NCI-H460 (cell line): ENCODE data around the gene TJAP1. TPM values are rescaled to one million over a fixed set of nuclear protein-coding genes. Genes with fewer than 3 reads are reported as not detected.
"Not testable (repeated sequence)": the region's sequence is repeated elsewhere in the genome, so short reads cannot be mapped to it uniquely, and the experiment has no call there.

Experiments used
- DNase-seq: peaks from one replicate; pipeline ENCODE4 v3.0.0-alpha.2; 2016; ENCODE audit warnings: low read depth; ENCODE audit errors: extremely low read depth
- total RNA-seq: library from RNA; depleted of rRNA; stranded (reverse); fragments of >200 nt; shearing (Covaris generic); gene quantifications from 2 replicates; pipeline ENCODE4 v1.2.3, GENCODE V29; 2014

Gene TJAP1
- total RNA-seq, 1 experiment from 2014 or later, result 21.3 TPM

- no peak for DNase-seq
Measured at GRCh38 chr6:43451939-43452338, 25.4 kb upstream of the TJAP1 start.

GRCh38 chr6:43452896-43453295, 24.5 kb upstream of the TJAP1 start:
- DNase-seq, result no peak

- DNase-seq, result no peak
Measured at GRCh38 chr6:43453831-43454230, 23.5 kb upstream of the TJAP1 start.

- DNase-seq, result no peak
Measured at GRCh38 chr6:43454290-43454695, 23.1 kb upstream of the TJAP1 start.

GRCh38 chr6:43454696-43455530, 22.5 kb upstream of the TJAP1 start:
- DNase-seq, result peak; percentile 56

DNA sequence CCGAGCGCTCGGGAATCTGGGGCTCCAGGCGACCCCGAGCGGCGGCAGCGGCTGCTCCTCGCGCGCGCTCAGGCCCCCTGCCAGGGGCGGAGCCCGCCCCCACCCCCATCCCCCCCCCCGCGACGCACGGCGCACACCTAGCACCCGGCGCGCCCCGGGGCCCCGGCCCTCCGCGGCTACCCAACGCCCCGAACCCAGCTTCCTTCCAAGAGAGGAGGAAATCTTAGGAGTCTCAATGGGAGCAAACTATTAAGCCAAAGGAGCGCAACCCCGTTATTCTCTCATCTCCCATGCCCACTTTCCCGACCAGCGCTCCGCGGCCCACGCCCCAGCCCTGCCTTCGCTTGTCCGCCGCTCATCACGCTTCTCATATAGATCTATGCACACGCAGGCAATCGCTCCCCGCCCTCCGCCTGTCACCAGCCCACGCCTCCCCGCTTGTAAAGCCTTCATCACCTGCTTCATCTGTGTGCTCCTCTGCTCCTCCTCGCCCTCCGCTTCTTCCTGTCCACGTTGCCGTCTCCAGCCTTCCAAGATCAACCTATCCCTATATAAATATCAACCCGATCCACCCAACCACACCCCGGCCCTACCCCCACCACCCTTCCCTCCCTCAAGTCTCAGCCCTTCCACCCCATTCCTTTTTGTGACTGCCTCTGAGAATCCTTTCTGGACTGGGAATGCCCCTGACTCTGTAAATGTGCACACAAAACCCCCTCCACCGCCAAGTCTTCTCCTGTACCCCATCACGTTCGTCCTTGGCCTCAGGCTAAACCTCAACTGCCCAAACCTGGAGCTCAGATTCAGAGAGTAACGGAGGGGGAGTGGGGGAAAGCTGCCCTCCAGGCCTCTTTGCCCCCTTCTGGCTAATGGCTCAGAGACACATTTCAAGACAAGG, 21.6 kb upstream of the TJAP1 start, which contains the start of gene DLK2:
DLK2 (minus strand) TSS at position 18 of the 898 bp plus-strand sequence. CDS start 723 bp downstream, outside the sequence.
- no peak for DNase-seq

- DNase-seq, result no peak
Measured at GRCh38 chr6:43457643-43458042, 19.7 kb upstream of the TJAP1 start.

GRCh38 chr6:43458154-43458553, 19.2 kb upstream of the TJAP1 start:
- DNase-seq, result not testable (repeated sequence)

- DNase-seq, result no peak
Measured at GRCh38 chr6:43459535-43459934, 17.8 kb upstream of the TJAP1 start.

DNA sequence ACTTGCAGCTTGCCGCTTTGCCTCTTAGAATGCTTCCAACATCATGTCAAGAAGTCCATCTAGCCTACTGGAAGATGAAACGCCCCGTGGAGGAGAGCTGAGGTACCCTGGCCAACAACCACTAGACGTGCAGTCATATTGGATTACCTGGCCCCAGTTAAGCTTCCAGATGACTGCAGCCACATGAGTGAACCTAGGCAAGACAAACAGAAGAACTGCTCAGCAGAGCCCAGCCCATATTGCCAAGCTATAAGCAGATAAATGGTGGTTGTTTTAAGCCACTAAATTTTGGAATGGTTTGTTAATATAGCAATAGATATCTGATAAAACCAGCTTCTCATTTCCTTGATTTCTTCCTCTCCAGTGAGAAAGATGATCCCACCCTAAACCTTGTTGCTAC, 17.3 kb upstream of the TJAP1 start:
- no peak for DNase-seq

DNA sequence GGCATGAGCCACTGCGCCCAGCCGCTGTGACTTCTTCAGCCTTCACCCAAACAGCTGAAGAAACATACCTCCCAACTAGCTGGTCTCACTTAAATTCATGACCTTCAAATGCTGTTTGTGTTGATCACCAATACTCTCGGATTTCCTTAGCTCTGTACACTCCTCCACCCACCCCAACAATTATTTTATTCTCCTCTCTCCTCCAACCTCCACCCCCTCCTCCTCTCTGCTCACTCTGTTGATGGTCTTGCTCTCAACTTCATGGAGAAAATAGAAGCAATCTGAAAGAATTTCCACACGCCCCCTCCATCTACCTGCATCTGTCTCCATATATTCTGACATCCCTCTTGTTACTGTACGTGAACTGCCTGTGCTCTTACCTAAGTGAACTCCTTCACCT, 15.4 kb upstream of the TJAP1 start:
- DNase-seq, result no peak

- DNase-seq, result no peak
Measured at GRCh38 chr6:43464337-43464736, 13.0 kb upstream of the TJAP1 start.

- DNase-seq, result no peak
Measured at GRCh38 chr6:43465948-43466347, 11.4 kb upstream of the TJAP1 start.

DNA sequence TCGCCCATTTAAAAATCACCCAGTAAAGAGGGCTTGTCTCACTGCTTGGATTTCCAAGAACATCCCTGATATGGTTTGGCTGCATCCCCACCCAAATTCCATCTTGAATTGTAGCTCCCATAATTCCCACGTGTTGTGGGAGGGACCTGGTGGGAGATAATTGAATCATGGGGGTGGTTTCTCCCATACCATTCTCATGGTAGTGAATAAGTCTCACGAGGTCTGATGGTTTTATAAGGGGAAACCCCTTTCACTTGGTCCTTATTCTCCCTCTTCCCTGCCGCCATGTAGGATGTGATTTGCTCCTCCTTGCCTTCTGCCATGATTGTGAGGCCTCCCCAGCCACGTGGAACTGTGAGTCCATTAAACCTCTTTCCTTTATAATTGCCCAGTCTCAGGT, 10.1 kb upstream of the TJAP1 start:
- not testable (repeated sequence) for DNase-seq

DNA sequence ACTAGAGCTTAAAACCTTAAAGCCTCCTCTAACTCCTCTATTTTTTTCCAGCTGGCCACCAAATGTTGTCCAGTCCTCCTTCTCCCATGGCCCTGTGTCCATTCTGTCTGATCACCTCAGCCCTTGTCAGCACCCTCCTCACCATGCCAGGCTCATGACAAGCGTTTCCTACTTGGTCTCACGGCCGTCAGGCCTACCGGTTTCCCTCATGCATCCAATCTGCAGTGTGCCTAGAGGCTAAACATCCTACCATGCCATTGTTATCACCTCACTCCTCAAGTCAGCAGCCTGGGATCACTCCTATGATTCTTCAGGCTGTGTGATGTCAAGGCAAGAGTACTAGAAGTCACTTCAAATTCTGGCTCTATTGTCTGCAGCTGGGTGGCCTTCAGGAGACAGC, 9.6 kb upstream of the TJAP1 start:
- no peak for DNase-seq

- DNase-seq, result no peak
Measured at GRCh38 chr6:43468240-43468639, 9.1 kb upstream of the TJAP1 start.

DNA sequence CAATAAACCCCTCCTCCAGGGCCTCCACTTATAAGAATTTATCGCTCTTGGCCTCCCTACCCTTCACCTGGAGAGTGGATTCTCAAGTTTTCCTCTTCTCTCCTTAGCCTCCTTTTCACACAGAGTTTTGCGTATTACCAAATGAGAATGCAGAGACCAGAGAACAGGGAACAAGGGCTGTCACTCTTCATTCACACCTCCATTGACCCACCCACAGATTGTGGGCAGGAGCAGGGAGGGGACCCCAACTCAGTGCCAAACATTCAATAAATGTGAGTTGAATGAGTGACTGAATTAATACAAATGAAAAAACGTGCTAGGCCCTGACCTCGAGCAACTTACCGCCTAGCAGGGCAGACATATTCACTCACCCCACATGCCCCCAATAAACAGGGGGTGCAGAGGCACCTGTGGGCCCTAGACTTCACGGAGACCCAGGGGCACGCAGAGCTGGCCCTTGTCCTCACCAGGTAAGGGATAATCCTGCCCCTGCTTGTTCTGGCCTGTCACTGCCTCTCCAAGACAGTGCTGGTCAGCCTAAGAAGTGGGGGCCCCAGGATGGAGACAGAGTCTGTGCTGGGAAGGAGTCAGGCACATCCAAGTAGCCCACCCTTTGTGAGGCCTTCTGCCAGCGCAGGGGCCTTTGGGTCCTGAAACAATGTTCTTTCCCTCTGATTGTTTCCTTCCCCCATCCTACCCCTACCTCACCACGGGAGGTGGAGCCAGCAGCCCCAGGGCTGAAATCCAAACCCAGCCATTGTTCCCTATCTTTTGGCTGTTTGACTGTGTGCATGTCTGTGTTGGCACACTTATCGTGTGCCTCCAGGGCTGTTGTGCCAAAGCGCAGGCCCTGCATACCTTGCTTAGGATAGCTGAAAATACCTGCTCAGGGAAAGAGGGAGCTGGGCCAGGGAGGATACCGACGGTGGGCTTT, 8.4 kb upstream of the TJAP1 start:
- no peak for DNase-seq

DNA sequence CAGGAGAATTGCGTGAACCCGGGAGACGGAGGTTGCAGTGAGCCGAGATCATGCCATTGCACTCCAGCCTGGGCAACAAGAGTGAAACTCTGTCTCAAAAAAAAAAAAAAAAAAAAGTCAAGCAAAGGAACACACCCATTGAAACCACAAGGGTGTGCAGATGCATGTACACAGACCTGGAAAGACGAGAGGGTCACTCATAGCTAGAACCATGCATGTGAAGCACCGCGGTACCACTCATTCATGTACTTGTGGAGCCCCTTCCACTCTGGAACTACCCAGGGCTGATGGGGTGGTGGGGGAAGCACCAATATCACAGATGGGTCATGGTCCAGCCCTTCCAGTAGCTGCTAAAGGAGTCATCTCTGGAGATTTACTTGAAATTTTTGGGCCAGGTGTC, 7.4 kb upstream of the TJAP1 start:
- DNase-seq, result no peak

GRCh38 chr6:43471399-43471798, 6.0 kb upstream of the TJAP1 start:
- DNase-seq, result no peak

GRCh38 chr6:43472515-43472914, 4.9 kb upstream of the TJAP1 start:
- DNase-seq, result no peak

- no peak for DNase-seq
Measured at GRCh38 chr6:43475516-43475915, 1.9 kb upstream of the TJAP1 start.
